HG02623 (cell line): Measurements from ENCODE around the gene THYN1.
"Not testable (repeated sequence)": the region's sequence is repeated elsewhere in the genome, so short reads cannot be mapped to it uniquely, and the experiment has no call there.

Source experiments
- ATAC-seq: cut with Tn5 transposase; IDR thresholded peaks from one replicate; pipeline ENCODE4 v1.9.1; 2021; ENCODE audit warnings: moderate library complexity; ENCODE audit not compliant: unreplicated experiment

Gene THYN1

GRCh38 chr11:134253188-134253993 lies at the start of gene THYN1, which contains the start of gene ACAD8:
THYN1 (minus strand) TSS chr11:134253352; CDS start chr11:134252882, 470 bp downstream.
ACAD8 (plus strand) TSS chr11:134253568; CDS start chr11:134253601, 33 bp downstream.
- ATAC-seq = peak; percentile 99

GRCh38 chr11:134294664-134295063 lies 41.5 kb upstream of the THYN1 start:
- no peak for ATAC-seq

GRCh38 chr11:134293119-134294113 lies 40.3 kb upstream of the THYN1 start:
- ATAC-seq = no peak

- ATAC-seq = no peak
Measured at GRCh38 chr11:134292661-134293060, 39.5 kb upstream of the THYN1 start.

GRCh38 chr11:134291196-134291595 lies 38.0 kb upstream of the THYN1 start:
- ATAC-seq = no peak

GRCh38 chr11:134290646-134291045 lies 37.5 kb upstream of the THYN1 start:
- ATAC-seq = no peak

- no peak for ATAC-seq
Measured at GRCh38 chr11:134289789-134290188, 36.6 kb upstream of the THYN1 start.

- ATAC-seq = no peak
Measured at GRCh38 chr11:134289167-134289566, 36.0 kb upstream of the THYN1 start.

- ATAC-seq = no peak
Measured at GRCh38 chr11:134288486-134288885, 35.3 kb upstream of the THYN1 start.

- no peak for ATAC-seq
Measured at GRCh38 chr11:134287561-134287960, 34.4 kb upstream of the THYN1 start.

- not testable (repeated sequence) for ATAC-seq
Measured at GRCh38 chr11:134284349-134284748, 31.2 kb upstream of the THYN1 start.

- no peak for ATAC-seq
Measured at GRCh38 chr11:134283461-134284230, 30.5 kb upstream of the THYN1 start.

- no peak for ATAC-seq
Measured at GRCh38 chr11:134282121-134283045, 29.2 kb upstream of the THYN1 start.

GRCh38 chr11:134281635-134282034 lies 28.5 kb upstream of the THYN1 start:
- ATAC-seq = not testable (repeated sequence)

GRCh38 chr11:134278356-134278755 lies 25.2 kb upstream of the THYN1 start:
- ATAC-seq = no peak

- ATAC-seq = no peak
Measured at GRCh38 chr11:134277183-134278001, 24.2 kb upstream of the THYN1 start.

GRCh38 chr11:134276396-134277182 lies 23.4 kb upstream of the THYN1 start:
- peak; percentile 21 for ATAC-seq
